PFSK-1 (cell line): ENCODE data around the gene ADAMTS4.

ENCODE experiments used
- FOXP2 ChIP-seq: optimal IDR thresholded peaks from 2 replicates; pipeline ENCODE3; 2011; ENCODE audit warnings: borderline replicate concordance, control low read depth, inconsistent platforms; ENCODE audit not compliant: insufficient read depth; ENCODE audit errors: extremely low read length, extremely low read depth
- POLR2AphosphoS5 ChIP-seq: IDR thresholded peaks from 2 replicates; pipeline ENCODE4 v1.6.1; 2012; ENCODE audit warnings: low read depth, mild to moderate bottlenecking, control low read depth, low read length, moderate library complexity
- SIN3A ChIP-seq: IDR thresholded peaks from 2 replicates; pipeline ENCODE4 v1.6.1; 2012; ENCODE audit warnings: mild to moderate bottlenecking, low read length, moderate library complexity, borderline replicate concordance; ENCODE audit not compliant: insufficient read depth
- TAF1 ChIP-seq: IDR thresholded peaks from 2 replicates; pipeline ENCODE4 v1.6.1; 2012; ENCODE audit warnings: low read length, control low read depth, borderline replicate concordance; ENCODE audit not compliant: insufficient read depth
- TF ChIP-seq, protein P1 (sequence below), 2 experiments: IDR thresholded peaks; 2 replicates each; pipeline versions ENCODE4 v1.6.1 to v1.8.0; 2011 to 2012; ENCODE audit warnings: low read depth in 2 of 2, low read length in 2 of 2, control low read depth in 1 of 2, inconsistent platforms in 1 of 2, mild to moderate bottlenecking in 1 of 2, moderate library complexity in 1 of 2; ENCODE audit not compliant: insufficient read depth in 1 of 2

The ADAMTS4 gene

GRCh38 chr1:161153176-161153575, 45.7 kb downstream of the ADAMTS4 start:
- TF ChIP-seq POLR2AphosphoS5 = no peak
- TF ChIP-seq, protein P1, sequence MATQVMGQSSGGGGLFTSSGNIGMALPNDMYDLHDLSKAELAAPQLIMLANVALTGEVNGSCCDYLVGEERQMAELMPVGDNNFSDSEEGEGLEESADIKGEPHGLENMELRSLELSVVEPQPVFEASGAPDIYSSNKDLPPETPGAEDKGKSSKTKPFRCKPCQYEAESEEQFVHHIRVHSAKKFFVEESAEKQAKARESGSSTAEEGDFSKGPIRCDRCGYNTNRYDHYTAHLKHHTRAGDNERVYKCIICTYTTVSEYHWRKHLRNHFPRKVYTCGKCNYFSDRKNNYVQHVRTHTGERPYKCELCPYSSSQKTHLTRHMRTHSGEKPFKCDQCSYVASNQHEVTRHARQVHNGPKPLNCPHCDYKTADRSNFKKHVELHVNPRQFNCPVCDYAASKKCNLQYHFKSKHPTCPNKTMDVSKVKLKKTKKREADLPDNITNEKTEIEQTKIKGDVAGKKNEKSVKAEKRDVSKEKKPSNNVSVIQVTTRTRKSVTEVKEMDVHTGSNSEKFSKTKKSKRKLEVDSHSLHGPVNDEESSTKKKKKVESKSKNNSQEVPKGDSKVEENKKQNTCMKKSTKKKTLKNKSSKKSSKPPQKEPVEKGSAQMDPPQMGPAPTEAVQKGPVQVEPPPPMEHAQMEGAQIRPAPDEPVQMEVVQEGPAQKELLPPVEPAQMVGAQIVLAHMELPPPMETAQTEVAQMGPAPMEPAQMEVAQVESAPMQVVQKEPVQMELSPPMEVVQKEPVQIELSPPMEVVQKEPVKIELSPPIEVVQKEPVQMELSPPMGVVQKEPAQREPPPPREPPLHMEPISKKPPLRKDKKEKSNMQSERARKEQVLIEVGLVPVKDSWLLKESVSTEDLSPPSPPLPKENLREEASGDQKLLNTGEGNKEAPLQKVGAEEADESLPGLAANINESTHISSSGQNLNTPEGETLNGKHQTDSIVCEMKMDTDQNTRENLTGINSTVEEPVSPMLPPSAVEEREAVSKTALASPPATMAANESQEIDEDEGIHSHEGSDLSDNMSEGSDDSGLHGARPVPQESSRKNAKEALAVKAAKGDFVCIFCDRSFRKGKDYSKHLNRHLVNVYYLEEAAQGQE (IDR thresholded peaks at IDR 0.05; ENCODE audit: insufficient read depth in 1 of 2, low read depth in 2 of 2, low read length in 2 of 2) = no peak
- no peak for TF ChIP-seq TAF1
- TF ChIP-seq SIN3A = no peak
- no peak for TF ChIP-seq FOXP2

GRCh38 chr1:161145832-161146231, 53.0 kb downstream of the ADAMTS4 start:
- no peak for TF ChIP-seq SIN3A
- TF ChIP-seq, protein P1 (IDR thresholded peaks at IDR 0.05; ENCODE audit: insufficient read depth in 1 of 2, low read depth in 2 of 2, low read length in 2 of 2) = no peak
- no peak for TF ChIP-seq POLR2AphosphoS5

DNA sequence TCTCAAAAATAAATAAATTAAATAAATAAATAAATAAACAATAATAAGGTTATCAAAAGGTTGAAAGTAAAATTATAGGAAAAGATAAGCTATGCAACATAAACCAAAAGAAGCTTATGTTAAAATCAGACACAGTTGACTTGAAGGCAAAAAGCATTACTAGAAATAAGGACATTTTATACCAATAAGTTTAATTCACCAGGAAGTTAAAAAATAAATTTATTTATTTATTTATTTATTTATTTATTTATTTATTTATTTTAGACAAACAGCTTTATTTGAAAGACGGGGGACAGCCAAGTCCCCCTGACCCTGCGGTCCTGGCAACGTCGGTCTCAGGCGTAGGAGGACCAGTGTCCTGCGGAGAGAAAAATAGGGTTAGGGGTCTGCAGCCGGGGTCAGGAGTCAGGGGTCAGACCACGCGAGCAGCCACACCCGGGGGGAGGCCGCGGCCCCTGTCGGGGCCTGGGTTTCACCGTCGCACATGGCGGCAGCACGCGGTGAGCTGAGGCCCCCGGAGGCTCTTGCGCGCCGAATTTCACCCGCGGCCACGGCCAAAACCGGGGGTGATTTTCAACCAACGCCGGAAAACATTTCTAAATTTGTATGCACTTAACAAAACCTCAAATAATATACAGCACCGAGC, 58.0 kb downstream of the ADAMTS4 start:
- no peak for TF ChIP-seq TAF1
- no peak for TF ChIP-seq SIN3A
- TF ChIP-seq, protein P1 (IDR thresholded peaks at IDR 0.05; ENCODE audit: insufficient read depth in 1 of 2, low read depth in 2 of 2, low read length in 2 of 2) = no peak
- TF ChIP-seq POLR2AphosphoS5 = no peak
- no peak for TF ChIP-seq FOXP2

- TF ChIP-seq, protein P1 (IDR thresholded peaks at IDR 0.05; ENCODE audit: insufficient read depth in 1 of 2, low read depth in 2 of 2, low read length in 2 of 2) = no peak
- no peak for TF ChIP-seq FOXP2
- no peak for TF ChIP-seq SIN3A
- TF ChIP-seq TAF1 = no peak
- no peak for TF ChIP-seq POLR2AphosphoS5
Measured at GRCh38 chr1:161139766-161140165, 59.1 kb downstream of the ADAMTS4 start.

DNA sequence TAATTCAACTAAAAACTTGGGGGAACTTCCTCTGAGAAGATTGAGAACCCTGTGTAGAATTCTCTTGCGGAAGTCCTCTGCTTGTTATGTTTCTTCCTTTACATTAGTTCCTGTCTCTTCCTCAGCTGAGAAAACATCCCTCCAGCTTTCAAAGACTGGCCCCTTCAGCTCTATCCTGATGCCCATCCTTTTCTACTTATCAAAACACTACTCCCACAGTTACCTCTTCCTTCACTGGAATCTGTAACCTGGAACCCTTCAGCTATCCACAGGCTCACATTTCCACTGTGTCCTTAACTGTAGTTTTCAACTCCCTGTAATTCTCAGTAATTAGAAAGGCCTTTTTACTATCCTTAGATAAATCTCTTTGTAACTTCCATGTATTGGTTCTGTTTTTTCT, 60.4 kb downstream of the ADAMTS4 start:
- no peak for TF ChIP-seq FOXP2
- TF ChIP-seq, protein P1 (IDR thresholded peaks at IDR 0.05; ENCODE audit: insufficient read depth in 1 of 2, low read depth in 2 of 2, low read length in 2 of 2) = no peak
- no peak for TF ChIP-seq SIN3A
- TF ChIP-seq POLR2AphosphoS5 = no peak
- no peak for TF ChIP-seq TAF1
